ENCODE results near the gene KMT2B. TPM values are rescaled to one million over a fixed set of nuclear protein-coding genes. Genes with fewer than 3 reads are reported as not detected.

The KMT2B gene
- total RNA-seq, 4 donors from 2014 or later = 5.0 to 60.8 (median 16.8) TPM

DNA sequence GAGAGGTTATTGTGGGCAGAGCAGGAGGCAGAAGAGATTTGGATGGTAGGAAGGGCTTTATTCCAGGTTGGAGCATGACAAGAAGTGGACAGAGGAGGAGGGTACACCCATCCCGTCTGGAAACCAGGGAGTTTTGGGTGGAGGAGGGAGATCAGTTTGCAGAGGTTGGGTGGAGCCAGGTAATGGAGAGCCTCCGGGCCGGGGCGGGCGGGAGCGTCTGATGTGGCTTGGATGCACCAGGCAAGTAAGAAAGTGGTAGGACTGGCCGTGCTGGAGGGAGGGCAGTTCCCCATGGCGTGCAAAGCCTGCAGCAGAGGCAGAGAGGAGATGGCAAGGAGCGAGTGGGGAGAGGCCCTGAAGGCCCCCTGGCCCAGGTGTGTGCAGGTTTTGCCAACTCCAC is 13.6 kb downstream of the KMT2B start:
- no peaks in the 10 kb centered on the region for H3K4me1 ChIP-seq
- no peak for DNase-seq
- no peaks in the 10 kb centered on the region for H3K27me3 ChIP-seq
- no peak overlapping the region for H3K4me3 ChIP-seq
- H3K27ac ChIP-seq = no peak overlapping the region
- intact Hi-C loops (cut with DNase I; ENCODE audit: low total_unique reads) = no loop called here
- H3K9me3 ChIP-seq = no peaks in the 10 kb centered on the region
- H3K36me3 ChIP-seq = no peaks in the 10 kb centered on the region
- TF ChIP-seq CTCF (IDR thresholded peaks at IDR 0.05) (no peak), POLR2A (IDR thresholded peaks at IDR 0.05) (no peak)

- Histone ChIP-seq H3K36me3 (no peaks in the 10 kb centered on the region), H3K27ac (no peak overlapping the region), H3K4me3 (no peak overlapping the region), H3K4me1 (no peaks in the 10 kb centered on the region), H3K9me3 (no peaks in the 10 kb centered on the region), H3K27me3 (no peaks in the 10 kb centered on the region)
- intact Hi-C loops (cut with DNase I; ENCODE audit: low total_unique reads) = no loop called here
- TF ChIP-seq POLR2A (IDR thresholded peaks at IDR 0.05) (no peak), CTCF (IDR thresholded peaks at IDR 0.05) (no peak)
- peak in 1 of 2 donors; percentile 20 for DNase-seq
Measured at GRCh38 chr19:35731779-35732405, 14.1 kb downstream of the KMT2B start.

GRCh38 chr19:35732540-35733179 is 14.9 kb downstream of the KMT2B start:
- no peak for TF ChIP-seq CTCF (IDR thresholded peaks at IDR 0.05)
- TF ChIP-seq POLR2A (IDR thresholded peaks at IDR 0.05) = no peak
- H3K4me1 ChIP-seq = no peaks in the 10 kb centered on the region
- no peaks in the 10 kb centered on the region for H3K27me3 ChIP-seq
- no peaks in the 10 kb centered on the region for H3K36me3 ChIP-seq
- intact Hi-C loops (cut with DNase I; ENCODE audit: low total_unique reads) = no loop called here
- peak in 1 of 2 donors; percentile 18 for DNase-seq
- no peaks in the 10 kb centered on the region for H3K9me3 ChIP-seq
- H3K4me3 ChIP-seq = no peak overlapping the region
- H3K27ac ChIP-seq = no peak overlapping the region

- H3K36me3 ChIP-seq = no peaks in the 10 kb centered on the region
- DNase-seq = peak in 1 of 2 donors; percentile 18
- H3K9me3 ChIP-seq = no peaks in the 10 kb centered on the region
- no peak overlapping the region for H3K27ac ChIP-seq
- intact Hi-C loops (cut with DNase I; ENCODE audit: low total_unique reads) = no loop called here
- H3K4me3 ChIP-seq = no peak overlapping the region
- no peaks in the 10 kb centered on the region for H3K4me1 ChIP-seq
- TF ChIP-seq CTCF (IDR thresholded peaks at IDR 0.05) (no peak), POLR2A (IDR thresholded peaks at IDR 0.05) (no peak)
- no peaks in the 10 kb centered on the region for H3K27me3 ChIP-seq
Measured at GRCh38 chr19:35733180-35734125, 15.7 kb downstream of the KMT2B start.

Data from uterus (tissue), 4 donors.